Effector CD8-positive, alpha-beta T cell (primary cell): Measurements from ENCODE around the gene PLA2G12B.

Source experiments
- DNase-seq: peaks from one replicate; lab custom pipeline; 2025; lab: John Stamatoyannopoulos, UW

PLA2G12B gene

GRCh38 chr10:72890086-72890485 lies 64.5 kb downstream of the PLA2G12B start:
- no peak for DNase-seq

GRCh38 chr10:72889391-72889831 lies 65.2 kb downstream of the PLA2G12B start:
- DNase-seq = no peak

DNA sequence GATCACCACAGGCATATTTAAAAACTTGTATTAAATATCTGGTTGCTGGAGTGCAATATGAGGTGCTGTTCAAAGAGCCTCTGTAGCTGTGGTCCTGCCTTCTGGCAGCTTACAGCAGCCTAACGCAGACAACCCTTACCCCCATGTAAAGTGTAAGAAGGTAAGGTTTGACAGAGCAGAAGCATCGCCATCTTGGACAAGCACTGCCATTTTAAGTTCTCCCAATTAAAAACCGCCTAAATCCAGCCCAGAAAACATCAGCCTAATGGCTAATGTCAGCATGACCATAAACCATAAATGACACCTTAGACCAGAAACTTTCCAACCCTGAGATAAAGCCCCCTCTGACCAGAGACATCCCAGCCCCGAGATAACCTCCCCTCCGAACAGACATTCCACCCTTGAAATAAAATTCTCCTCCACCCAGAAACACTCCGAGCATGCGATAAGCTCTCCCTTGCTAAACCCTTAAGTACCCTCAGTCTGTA lies 66.4 kb downstream of the PLA2G12B start:
- DNase-seq = no peak

GRCh38 chr10:72887043-72887442 lies 67.6 kb downstream of the PLA2G12B start:
- DNase-seq = no peak

DNA sequence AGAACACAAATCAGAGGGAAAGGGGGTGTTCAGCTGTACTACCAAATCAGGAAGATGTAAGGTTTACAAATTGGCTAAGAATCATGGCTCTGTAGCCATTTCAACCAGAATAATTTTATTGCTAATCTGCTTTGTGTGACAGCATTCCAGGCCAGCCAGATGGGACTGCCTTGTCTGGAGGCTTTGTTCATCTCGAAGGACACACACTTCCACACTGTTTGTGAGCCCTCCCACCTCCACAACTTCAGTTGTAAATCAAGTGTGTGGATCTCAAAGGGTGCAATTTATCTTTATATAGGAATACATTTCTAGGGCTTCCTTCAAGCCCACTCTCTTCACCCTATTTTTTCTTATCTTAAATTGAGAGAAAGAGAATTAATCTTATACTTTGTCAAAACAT lies 68.0 kb downstream of the PLA2G12B start:
- DNase-seq = no peak

DNA sequence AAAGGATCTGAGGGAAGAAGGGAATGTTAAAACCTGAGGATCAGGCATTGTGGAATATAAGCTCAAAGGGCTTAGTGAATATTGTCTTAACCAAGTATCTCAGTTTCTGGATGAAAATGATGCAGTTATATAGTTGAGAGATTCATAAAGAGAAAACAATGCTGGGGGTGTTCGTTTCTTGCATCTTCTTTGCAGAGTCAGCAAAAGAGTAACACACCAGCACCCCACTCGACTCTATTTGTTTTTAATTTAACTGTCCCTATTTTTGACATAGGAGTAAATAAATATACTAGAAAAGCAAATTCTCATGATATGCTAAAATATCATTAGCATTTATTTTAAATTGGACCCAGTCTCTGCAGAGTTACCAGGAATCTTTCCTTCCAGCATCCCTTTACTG lies 68.7 kb downstream of the PLA2G12B start:
- no peak for DNase-seq
